Measurements from ENCODE around the gene ZFR. TPM values are rescaled to one million over a fixed set of nuclear protein-coding genes. Genes with fewer than 3 reads are reported as not detected.

ZFR gene
- total RNA-seq, 1 experiment from 2014 or later = 78.3 TPM

DNA sequence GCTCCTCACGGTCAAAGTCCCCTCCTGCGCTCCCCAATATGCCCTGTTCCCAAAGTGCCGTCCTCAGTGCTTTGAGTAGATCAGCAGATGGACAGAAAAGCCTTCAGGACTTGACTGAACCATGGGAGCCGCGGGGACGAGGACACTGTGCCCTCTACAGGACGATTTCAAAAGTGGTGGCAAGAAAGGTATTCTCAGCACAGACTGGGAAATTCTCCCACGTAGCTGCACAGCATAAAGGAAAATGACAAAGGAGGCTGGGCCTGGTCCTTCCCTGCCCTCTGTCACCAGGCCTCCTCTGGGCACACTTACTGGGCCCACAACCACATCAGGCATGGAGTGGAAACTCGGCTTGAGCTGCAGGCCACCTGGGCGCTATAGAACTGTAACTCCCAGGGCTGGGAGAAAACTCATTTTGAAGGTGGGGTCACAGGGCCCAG lies 115.1 kb downstream of the ZFR start:
- Histone ChIP-seq H3K9me3 (0 out of 2 replicates have a peak, but pooled peaks cover 3% of the 10 kb centered on the region), H3K4me3 (ENCODE audit: low read depth, low read length) (no peak overlapping the region), H3K27me3 (replicated peaks; ENCODE audit: control insufficient read depth, insufficient read depth, low read length) (no peaks in the 10 kb centered on the region), H3K36me3 (ENCODE audit: control insufficient read depth, insufficient read depth, low read length) (no peaks in the 10 kb centered on the region), H3K4me1 (peaks cover 10% of the 10 kb centered on the region; the same call in 1 of the 2 replicates)
- Mint-ChIP-seq H3K27me3 (ENCODE audit: insufficient read depth, unreplicated experiment) (no peaks in the 10 kb centered on the region), H3K4me1 (ENCODE audit: low read depth, unreplicated experiment) (peaks cover 16% of the 10 kb centered on the region), H3K36me3 (ENCODE audit: insufficient read depth, unreplicated experiment) (no peaks in the 10 kb centered on the region), H3K27ac (ENCODE audit: unreplicated experiment) (no peak overlapping the region), H3K9me3 (ENCODE audit: unreplicated experiment) (peaks cover 1% of the 10 kb centered on the region), H3K4me3 (ENCODE audit: unreplicated experiment) (no peak overlapping the region)
- no TSS peak for BruUV-seq (replicated peaks)
- intact Hi-C loops (cut with micrococcal nuclease; ENCODE audit: unreplicated experiment) = loop anchor here (1.0 to 5.0 kb wide), 3 partner anchors 80 to 157 kb away; partner anchors contain the start of gene GOLPH3
- TF ChIP-seq, protein P1, sequence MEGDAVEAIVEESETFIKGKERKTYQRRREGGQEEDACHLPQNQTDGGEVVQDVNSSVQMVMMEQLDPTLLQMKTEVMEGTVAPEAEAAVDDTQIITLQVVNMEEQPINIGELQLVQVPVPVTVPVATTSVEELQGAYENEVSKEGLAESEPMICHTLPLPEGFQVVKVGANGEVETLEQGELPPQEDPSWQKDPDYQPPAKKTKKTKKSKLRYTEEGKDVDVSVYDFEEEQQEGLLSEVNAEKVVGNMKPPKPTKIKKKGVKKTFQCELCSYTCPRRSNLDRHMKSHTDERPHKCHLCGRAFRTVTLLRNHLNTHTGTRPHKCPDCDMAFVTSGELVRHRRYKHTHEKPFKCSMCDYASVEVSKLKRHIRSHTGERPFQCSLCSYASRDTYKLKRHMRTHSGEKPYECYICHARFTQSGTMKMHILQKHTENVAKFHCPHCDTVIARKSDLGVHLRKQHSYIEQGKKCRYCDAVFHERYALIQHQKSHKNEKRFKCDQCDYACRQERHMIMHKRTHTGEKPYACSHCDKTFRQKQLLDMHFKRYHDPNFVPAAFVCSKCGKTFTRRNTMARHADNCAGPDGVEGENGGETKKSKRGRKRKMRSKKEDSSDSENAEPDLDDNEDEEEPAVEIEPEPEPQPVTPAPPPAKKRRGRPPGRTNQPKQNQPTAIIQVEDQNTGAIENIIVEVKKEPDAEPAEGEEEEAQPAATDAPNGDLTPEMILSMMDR (IDR thresholded peaks at IDR 0.05; ENCODE audit: insufficient read depth in 1 of 2, low read depth in 1 of 2, low read length in 1 of 2, severe bottlenecking in 1 of 2, unreplicated experiment in 1 of 2) = peak; percentile 63 to 67
- POLR2A ChIA-PET = no interaction called here
- CTCF ChIA-PET = interaction anchor here (0.6 to 1.5 kb wide), 3 partner anchors 29 to 155 kb away, joined by 3 to 9 read pairs (median 3); partner anchors contain the start of gene GOLPH3
- peak; percentile 61 to 68 for DNase-seq

DNA sequence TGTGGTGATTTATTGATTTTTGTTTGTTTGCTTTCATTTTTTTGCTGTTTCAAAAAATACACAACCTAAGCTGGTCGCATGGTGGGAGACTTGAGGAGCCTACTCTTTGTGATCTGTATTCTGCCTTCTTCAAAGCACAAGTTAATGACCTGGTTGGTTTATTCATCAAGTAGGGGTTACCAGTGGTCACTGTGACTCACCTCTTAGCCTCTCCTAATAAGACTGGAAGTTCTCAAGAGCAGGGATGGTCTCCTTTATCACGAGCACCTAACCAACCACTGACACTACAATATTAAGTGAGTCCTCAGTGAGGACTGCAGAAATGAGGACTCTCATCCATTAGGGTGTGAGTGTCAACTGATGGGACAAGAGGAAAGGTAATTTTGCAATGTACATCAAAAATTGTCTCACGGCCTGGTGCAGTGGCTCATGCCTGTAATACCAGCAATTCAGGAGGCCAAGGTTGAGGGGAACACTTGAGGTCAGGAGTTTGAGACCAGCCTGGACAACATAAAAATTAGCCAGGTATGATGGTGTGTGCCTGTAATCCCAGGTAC lies 118.2 kb downstream of the ZFR start:
- Histone ChIP-seq H3K9me3 (peaks cover 7% of the 10 kb centered on the region), H3K36me3 (ENCODE audit: control insufficient read depth, insufficient read depth, low read length) (no peaks in the 10 kb centered on the region; the same call in 1 of the 2 replicates), H3K27me3 (replicated peaks; ENCODE audit: control insufficient read depth, insufficient read depth, low read length) (no peaks in the 10 kb centered on the region), H3K4me1 (peaks cover 7% of the 10 kb centered on the region; the same call in 1 of the 2 replicates), H3K4me3 (ENCODE audit: low read depth, low read length) (no peak overlapping the region)
- peaks cover 8% of the 10 kb centered on the region for H3K4me1 Mint-ChIP-seq (ENCODE audit: low read depth, unreplicated experiment)
- H3K27me3 Mint-ChIP-seq (ENCODE audit: insufficient read depth, unreplicated experiment) = no peaks in the 10 kb centered on the region
- no peak for DNase-seq
- no peak overlapping the region for H3K4me3 Mint-ChIP-seq (ENCODE audit: unreplicated experiment)
- H3K36me3 Mint-ChIP-seq (ENCODE audit: insufficient read depth, unreplicated experiment) = peaks cover 6% of the 10 kb centered on the region
- no TSS peak for BruUV-seq (replicated peaks)
- ChIA-PET POLR2A (no interaction called here), CTCF (no interaction called here)
- no peak overlapping the region for H3K27ac Mint-ChIP-seq (ENCODE audit: unreplicated experiment)
- intact Hi-C loops (cut with micrococcal nuclease; ENCODE audit: unreplicated experiment) = loop anchor here (5.0 kb wide), 1 partner anchor 154 kb away; the partner anchor contains the start of gene GOLPH3
- H3K9me3 Mint-ChIP-seq (ENCODE audit: unreplicated experiment) = no peaks in the 10 kb centered on the region
- TF ChIP-seq, protein P1 (IDR thresholded peaks at IDR 0.05; ENCODE audit: insufficient read depth in 1 of 2, low read depth in 1 of 2, low read length in 1 of 2, severe bottlenecking in 1 of 2, unreplicated experiment in 1 of 2) = no peak

DNA sequence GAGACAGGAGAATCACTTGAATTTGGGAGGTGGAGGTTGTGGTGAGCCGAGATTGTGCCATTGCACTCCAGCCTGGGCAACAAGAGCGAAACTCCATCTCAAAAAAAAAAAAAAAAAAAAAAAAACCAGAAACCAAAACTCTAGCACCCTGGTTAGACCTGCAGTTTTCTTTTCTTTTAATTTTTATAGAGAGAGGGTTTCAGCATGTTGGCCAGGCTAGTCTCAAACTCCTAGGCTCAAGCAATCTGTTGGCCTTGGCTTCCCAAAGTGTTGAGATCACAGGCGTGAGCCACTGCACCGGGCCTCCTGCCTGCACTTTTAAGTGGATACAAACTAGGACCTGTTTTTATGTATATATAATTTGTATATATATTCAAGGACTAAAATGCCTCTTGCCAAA lies 118.9 kb downstream of the ZFR start:
- H3K27ac Mint-ChIP-seq (ENCODE audit: unreplicated experiment) = no peak overlapping the region
- intact Hi-C loops (cut with micrococcal nuclease; ENCODE audit: unreplicated experiment) = loop anchor here (5.0 kb wide), 1 partner anchor 153 kb away; the partner anchor contains the start of gene GOLPH3
- CTCF ChIA-PET = interaction anchor here (1.1 kb wide), 1 partner anchor 94 kb away, joined by 4 read pairs; no protein-coding TSS in a partner anchor
- peaks cover 7% of the 10 kb centered on the region for H3K9me3 ChIP-seq
- peaks cover under 1% of the 10 kb centered on the region; the same call in 1 of the 2 replicates for H3K4me1 ChIP-seq
- no peaks in the 10 kb centered on the region for H3K27me3 Mint-ChIP-seq (ENCODE audit: insufficient read depth, unreplicated experiment)
- H3K9me3 Mint-ChIP-seq (ENCODE audit: unreplicated experiment) = no peaks in the 10 kb centered on the region
- DNase-seq = no peak
- H3K4me3 Mint-ChIP-seq (ENCODE audit: unreplicated experiment) = no peak overlapping the region
- POLR2A ChIA-PET = no interaction called here
- peaks cover under 1% of the 10 kb centered on the region for H3K4me1 Mint-ChIP-seq (ENCODE audit: low read depth, unreplicated experiment)
- H3K4me3 ChIP-seq (ENCODE audit: low read depth, low read length) = no peak overlapping the region
- H3K27me3 ChIP-seq (replicated peaks; ENCODE audit: control insufficient read depth, insufficient read depth, low read length) = no peaks in the 10 kb centered on the region
- TF ChIP-seq, protein P1 (IDR thresholded peaks at IDR 0.05; ENCODE audit: insufficient read depth in 1 of 2, low read depth in 1 of 2, low read length in 1 of 2, severe bottlenecking in 1 of 2, unreplicated experiment in 1 of 2) = no peak
- H3K36me3 ChIP-seq (ENCODE audit: control insufficient read depth, insufficient read depth, low read length) = no peaks in the 10 kb centered on the region; the same call in 1 of the 2 replicates
- H3K36me3 Mint-ChIP-seq (ENCODE audit: insufficient read depth, unreplicated experiment) = peaks cover 6% of the 10 kb centered on the region
- no TSS peak for BruUV-seq (replicated peaks)
